ENCODE data around the gene SRBD1.
A peak's percentile ranks its signal among the peaks of the same experiment; 100 is the strongest.

Gene SRBD1

DNA sequence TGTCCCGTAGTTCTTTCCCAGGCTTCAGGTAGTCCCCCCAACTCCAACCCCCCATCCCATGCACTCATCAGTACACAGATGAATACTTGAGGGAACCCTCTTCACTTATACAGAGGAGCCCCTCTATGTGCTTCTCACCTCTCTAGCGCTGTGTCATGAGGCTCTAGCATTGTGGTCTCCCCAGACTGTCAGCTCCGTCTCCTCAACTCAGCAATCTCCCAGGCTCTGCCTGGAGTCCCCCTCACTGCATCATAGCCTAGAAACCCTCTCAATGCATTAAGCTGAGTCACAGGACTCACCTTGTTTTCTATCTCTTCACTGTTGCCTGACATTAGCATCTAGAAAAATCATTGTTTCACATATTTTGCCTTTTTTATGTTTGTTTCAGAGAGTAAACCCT is 20.3 kb upstream of the SRBD1 start:
- no peak for DNase-seq

DNA sequence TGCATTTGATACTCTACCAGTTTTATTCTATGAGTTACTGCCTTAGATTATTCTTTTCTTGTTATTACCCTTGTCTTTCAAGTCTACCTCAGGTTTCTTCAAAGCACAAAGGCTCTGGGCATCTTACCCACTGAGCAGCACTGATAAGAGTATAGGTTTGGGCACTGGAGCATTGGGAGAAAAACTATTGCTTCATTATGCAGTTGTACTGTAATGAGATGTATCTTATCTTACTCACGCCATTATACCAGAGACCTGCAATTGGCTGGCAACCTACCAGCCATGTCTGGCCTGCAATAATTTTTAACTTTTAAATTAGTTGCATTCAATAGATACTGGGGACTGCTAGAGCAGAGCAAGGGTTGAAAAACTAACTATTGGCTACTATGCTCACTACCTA is 18.9 kb upstream of the SRBD1 start:
- DNase-seq = no peak

DNA sequence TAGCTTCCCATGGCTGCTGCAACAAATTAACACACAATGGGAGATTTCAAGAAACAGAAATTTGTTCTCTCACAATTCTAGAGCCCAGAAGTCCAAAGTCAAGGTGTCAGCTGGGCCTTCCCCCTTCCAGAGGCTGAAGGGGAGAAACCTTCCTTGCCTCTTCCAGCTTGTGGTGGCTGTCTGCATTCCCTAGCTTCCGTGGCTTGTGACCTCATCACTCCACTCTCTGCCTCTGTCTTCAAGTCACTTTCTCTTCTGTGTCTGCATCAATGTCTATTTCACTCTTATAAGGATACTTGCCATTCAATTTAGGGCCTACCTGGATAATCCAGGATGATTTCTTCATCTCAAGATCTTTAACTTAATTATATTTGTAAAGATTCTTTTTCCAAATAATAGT is 16.8 kb upstream of the SRBD1 start:
- DNase-seq = peak; percentile 37

DNA sequence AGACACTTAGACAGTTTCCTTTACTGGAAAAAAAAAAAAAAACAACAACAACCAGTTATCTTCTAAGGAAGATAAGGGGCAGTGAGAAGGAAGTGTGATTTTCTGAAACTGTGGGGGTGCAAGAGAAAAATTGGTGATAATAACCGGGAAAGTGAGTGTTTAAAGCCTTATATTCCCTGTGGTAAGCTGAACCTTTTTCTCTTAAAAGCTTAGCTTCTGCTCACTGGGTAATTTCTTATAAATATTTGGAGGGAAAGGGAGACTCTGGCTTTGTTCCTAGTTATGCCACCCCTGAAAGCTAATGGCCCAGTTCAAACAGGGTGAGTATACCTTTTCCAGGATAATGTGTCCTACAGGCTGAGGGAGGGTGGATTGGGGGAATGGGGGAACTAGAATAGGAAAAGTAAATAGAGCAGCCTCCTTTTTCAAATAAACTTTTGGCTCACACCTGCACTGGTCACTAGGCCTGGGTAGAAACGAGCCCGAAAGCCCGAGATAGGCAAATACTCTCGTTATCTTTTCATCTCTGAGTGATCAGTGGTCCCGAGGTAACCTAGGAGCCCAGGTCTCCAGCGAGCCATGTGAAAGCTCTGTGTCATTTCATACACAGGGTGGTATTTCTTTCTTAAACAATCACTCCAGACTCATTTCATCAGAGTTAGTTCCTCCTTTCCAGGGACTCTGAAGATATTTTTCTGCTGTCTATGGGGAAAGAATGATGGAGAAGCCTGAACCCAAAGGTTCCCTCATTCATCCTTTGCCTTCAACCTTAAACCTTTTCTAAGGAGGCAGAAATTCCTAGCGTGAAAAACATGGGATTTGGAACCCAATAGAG is 15.5 kb upstream of the SRBD1 start:
- no peak for DNase-seq

DNA sequence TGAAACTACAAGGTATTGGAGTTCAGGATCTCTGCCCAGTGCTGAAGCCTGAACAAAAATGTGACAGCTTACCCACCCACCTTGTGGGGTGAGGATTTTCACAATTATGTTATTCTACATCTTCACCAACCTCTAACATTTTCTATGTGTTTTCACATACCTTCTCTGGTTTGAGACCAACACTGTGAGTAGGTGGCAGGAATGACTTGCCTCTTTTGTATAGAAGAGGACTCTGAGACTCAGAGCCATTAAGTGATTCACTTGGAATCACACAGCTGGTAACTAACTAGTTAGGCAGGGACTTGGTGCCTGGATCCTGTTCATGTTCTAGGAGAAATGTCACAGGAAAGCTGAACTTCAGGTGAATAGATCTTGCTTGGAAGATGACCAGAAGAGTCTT is 14.8 kb upstream of the SRBD1 start:
- DNase-seq = no peak

- DNase-seq = no peak
Measured at GRCh38 chr2:45623098-45623497, 12.0 kb upstream of the SRBD1 start.

GRCh38 chr2:45622336-45623075 is 11.4 kb upstream of the SRBD1 start:
- no peak for DNase-seq

GRCh38 chr2:45617496-45617895 is 6.4 kb upstream of the SRBD1 start:
- no peak for DNase-seq

DNA sequence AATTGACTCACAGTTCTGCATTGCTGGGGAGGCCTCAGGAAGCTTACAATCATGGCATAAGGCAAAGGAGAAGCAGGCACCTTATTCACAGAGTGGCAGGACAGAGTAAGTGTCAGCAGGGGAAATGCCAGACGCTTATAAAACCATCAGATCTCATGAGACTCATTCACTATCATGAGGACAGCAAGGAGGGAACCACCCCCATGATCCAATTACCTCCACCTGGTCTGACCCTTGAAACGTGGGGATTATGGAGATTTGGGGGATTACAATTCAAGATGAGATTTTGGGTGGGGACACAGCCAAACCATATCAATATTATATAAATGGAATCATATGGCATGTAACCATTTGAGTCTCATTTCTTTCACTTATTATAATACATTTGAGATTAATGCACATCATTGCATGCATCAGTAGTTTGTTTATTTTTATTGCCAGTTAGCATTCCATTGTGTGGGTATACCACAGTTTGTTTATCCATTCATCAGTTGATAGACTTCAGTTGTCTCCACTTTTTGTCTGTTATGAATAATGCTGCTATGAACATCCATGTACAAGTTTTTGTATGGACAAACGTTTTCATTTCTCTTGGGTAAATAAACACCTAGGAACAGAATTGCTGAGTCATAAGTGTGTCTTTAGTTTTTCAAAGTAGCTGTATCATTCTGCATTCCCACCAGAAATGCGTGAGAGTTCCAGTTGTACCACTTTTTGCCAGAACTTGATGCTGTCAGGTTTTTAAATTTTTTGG is 5.8 kb upstream of the SRBD1 start:
- DNase-seq = peak; percentile 14

GRCh38 chr2:45614871-45615415 is 3.9 kb upstream of the SRBD1 start:
- no peak for DNase-seq

DNA sequence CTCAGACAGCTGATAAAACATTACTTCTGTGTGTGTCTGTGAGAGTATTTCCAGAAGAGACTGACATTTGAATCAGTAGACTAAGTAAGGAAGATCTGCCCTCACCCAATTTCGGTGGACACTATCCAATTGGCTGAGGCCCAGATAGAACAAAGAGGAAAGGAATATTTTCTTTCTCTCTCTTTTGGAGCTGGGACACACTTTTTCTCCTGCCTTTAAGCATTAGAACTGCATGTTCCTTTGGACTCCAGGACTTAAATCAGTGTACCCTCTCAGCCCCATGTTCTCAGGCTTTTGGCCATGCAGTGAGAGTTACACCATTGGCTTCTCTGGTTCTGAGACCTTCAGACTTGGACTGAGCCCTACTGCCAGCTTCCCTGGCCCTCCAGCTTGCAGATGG is 3.3 kb upstream of the SRBD1 start:
- no peak for DNase-seq

DNA sequence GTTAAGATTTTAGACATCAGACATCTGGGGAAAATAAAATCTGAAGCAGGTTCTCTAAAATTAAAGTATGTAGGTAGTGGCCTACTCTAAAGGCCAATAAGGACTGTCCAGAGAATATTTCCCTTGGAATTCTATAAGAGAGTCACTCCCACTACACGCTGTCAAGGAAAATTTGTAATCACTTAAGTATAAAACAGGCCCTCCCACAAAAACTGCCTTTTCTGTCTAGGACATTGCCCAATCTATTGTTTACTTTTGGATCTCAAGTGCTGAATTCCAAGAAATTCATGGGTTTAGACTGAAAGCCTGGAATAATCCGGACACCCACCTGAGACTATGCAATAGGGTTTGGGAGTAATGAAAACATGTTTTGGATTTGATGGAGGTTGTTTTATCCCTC is 1.7 kb upstream of the SRBD1 start:
- peak; percentile 34 for DNase-seq

DNA sequence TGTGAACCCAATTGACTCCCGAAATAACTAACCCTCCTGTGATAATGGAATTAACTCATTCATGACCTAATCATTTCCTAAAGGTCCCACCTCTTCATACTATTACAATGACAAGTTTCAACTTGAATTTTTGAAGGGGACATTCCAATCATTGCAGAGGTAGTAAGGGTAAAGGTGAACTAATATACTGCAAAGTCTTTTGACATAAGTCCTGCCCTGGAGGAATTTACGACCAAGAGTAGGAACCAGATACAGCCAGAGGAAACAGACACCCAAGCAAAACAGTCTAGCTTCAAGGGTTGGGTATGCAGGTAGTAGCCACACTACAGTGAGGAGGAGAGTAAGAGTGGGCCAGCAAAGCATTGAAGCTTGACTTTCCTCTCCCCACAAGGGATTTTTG is 1.2 kb upstream of the SRBD1 start:
- DNase-seq = peak; percentile 65

DNA sequence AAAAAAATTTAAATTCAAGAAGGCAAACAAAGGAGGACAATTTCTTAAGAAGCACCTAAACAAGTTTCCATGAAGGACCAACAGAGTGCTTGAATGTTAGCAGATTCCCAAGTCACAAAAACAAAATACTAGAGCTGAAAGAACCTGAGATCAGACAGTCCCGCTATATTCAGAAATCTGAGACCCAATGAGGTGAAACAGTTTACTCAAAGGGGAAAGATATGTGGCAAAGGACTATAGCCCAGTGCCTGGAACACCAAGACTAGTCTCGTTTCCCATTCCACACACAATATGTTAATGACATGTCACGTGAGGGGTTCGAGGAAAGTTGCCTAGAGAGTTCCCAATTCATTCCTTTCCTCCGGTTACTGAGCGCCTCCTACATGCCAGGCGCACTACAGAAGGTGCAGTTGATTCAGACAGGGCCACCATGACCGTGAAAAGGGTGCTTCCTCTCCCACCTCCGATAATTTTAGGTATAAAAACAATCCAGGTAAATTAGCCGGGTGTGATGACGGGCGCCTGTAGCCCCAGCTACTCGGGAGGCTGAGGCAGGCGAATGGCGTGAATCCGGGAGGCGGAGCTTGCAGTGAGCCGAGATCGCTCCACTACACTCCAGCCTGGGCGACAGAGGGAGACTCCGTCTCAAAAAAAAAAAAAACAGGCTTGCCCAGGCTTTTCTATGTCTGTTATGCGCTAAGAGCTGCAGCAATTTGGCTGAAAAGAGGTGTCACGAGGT is 617 bp downstream of the SRBD1 start:
- DNase-seq = peak; percentile 16

- DNase-seq = no peak
Measured at GRCh38 chr2:45607701-45608100, 3.4 kb downstream of the SRBD1 start.

DNA sequence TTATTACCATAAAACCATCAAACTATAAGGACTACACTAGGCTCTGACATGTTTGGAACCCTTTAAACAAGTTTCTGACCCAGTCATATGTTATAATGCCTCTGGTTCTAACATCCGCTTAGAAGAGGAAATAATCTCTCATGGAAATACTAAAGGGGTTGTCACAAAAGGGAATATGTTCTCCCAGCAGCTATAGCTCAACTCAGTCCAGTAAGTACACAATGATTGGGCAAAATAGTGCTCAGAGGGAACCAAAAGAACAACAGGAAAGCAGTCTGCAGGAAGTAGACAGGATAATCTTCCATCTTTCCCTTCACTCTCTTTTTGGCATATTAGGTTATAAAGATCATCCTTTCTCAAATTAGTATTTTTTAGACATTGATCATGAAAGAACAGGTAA is 4.3 kb downstream of the SRBD1 start:
- no peak for DNase-seq

DNA sequence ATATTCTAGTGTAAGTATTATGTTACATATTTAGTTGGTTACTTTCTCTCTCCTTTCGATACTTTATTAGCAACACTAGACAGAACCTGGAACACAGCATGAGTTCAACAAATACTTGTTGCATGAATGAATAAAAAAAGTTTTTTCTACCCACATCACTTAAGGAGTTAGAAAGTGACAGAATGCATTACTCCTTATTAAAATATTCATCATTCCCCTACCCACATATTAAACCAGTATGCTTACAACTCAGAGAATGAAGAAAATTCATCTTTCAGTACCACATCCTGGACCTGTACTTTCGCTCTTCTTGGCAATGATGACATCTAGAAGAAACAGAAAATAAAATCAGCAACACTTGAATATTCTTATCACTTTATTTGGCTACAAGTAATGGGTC is 6.0 kb downstream of the SRBD1 start:
- DNase-seq = no peak

DNA sequence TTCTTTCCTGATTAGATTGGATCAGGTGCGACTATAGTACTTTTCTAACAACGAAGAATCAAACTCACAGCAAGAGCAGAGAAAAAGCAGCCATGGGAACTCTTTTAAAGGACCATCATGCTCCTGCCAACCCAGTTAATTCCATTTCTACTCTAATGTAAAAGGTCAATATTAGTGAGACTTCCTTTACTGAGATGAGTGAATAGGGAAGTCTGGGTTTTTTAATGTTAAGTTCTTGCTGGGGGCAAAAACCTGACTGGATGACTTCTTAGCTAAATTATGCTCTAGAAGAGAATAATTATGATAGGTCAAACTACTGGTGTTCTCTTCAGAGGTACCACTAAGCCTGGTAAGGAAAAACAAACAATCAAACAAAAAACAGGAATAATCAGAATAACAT is 8.4 kb downstream of the SRBD1 start:
- no peak for DNase-seq

DNA sequence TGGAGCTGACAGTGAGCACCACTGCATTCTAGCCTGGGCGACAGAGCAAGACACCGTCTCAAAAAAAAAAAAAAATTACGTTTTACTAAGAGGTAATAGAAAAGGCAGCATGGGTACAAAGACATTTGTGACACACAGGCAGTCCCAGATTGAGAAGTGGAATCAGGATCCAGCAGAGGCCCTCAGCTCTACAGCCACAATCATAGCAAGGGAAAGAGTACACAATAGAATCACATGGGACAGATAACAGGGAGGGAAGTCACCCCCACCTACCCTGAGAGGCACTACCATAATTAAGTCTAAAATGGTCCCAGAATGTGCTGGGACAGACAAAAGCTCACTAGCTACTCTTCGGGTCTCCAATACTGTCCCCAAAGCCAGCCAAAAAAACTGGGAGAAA is 12.5 kb downstream of the SRBD1 start:
- no peak for DNase-seq

GRCh38 chr2:45596761-45597160 is 14.3 kb downstream of the SRBD1 start:
- no peak for DNase-seq

DNA sequence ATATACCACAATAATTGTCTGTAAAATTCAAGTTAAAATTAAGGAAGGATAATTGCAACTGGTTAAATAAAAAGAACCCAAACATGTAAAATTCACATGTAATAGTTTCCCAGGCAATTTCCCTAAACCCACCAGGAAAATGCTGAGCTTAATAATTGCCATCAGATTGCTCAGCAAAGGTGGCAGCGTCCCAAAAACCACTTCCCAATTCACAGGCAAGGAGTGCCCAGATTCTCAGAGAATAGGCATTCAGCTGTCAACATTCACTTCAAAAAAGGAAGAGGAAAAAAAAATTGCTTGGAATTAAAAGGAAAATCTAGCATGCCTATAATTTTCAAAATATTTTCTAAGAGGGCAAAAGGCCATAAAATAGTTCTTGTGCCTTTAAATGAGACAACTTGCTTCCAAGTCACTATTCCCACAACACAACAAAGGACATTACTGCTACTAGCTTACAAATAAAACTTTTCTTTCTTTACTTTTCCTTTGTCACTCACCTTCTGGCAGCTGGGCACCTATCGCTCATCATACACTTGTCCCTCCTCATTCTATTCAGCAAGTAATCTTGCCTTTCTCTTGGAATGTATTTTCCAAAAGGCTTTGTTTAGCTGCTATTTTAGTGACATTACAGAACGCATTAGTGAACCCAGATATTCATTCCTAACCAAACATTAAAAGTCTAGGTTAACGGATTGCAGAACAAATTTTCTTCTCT is 15.2 kb downstream of the SRBD1 start:
- peak; percentile 26 for DNase-seq

- DNase-seq = no peak
Measured at GRCh38 chr2:45591073-45591472, 20.0 kb downstream of the SRBD1 start.

All from kidney glomerular epithelial cell (primary cell).